HepG2 (cell line): Measurements from ENCODE around the gene LGI1. TPM values are rescaled to one million over a fixed set of nuclear protein-coding genes. Genes with fewer than 3 reads are reported as not detected.

Experiments used
- NFAT5 ChIP-seq: sonication (generic); formaldehyde crosslinking; IDR thresholded peaks from 2 replicates; pipeline ENCODE4 v1.4.0; 2020; ENCODE audit warnings: missing genetic modification reagents
- RNF219 ChIP-seq: sonication (generic); formaldehyde crosslinking; IDR thresholded peaks from 2 replicates; pipeline ENCODE4 v1.5.0; 2020; ENCODE audit warnings: mild to moderate bottlenecking, missing genetic modification reagents
- ZFP36L1 ChIP-seq: sonication (generic); formaldehyde crosslinking; IDR thresholded peaks from 2 replicates; pipeline ENCODE4 v1.8.0; 2022; ENCODE audit warnings: mild to moderate bottlenecking, missing genetic modification reagents, moderate library complexity
- ZNF12 ChIP-seq: sonication (generic); formaldehyde crosslinking; IDR thresholded peaks from 2 replicates; pipeline ENCODE4 v1.5.0; 2020; ENCODE audit warnings: missing genetic modification reagents
- ZNF556 ChIP-seq: sonication (generic); formaldehyde crosslinking; IDR thresholded peaks from 2 replicates; pipeline ENCODE4 v1.4.0; 2020; ENCODE audit warnings: mild to moderate bottlenecking, missing genetic modification reagents, borderline replicate concordance
- polyA plus RNA-seq, 8 experiments: library from polyadenylated mRNA; depleted of rRNA in 3 of 8; stranded (reverse) in 7 of 8; unstranded in 1 of 8; fragments of >200 nt; fragmentation: Illumina TruSeq in 4 of 8; extraction: Trizol in 4 of 8; gene quantifications; 2 replicates each; pipeline versions ENCODE4 v1.2.1 to v1.2.3, GENCODE V29; 2011 to 2016; ENCODE audit warnings: low read depth in 4 of 8, missing spikeins in 1 of 8, mixed read lengths in 1 of 8; ENCODE audit not compliant: insufficient read depth in 1 of 8
- total RNA-seq, 5 experiments: library from RNA; depleted of rRNA; stranded (reverse); fragments of >200 nt; fragmentation: Illumina TruSeq; extraction: Trizol; gene quantifications; 2 replicates each; pipeline ENCODE4 v1.2.3, GENCODE V29; 2016; ENCODE audit warnings: low read depth in 1 of 5
- TF ChIP-seq, protein P1 (sequence below): sonication (generic); formaldehyde crosslinking; IDR thresholded peaks from 2 replicates; pipeline ENCODE4 v1.4.0; 2020; ENCODE audit warnings: missing genetic modification reagents, mild to moderate bottlenecking, borderline replicate concordance

The LGI1 gene
- total and polyA plus RNA-seq, 2 of the 13 experiments (the other 11 are each of a cell fraction or from before 2014, with no cell fraction given) = not detected

DNA sequence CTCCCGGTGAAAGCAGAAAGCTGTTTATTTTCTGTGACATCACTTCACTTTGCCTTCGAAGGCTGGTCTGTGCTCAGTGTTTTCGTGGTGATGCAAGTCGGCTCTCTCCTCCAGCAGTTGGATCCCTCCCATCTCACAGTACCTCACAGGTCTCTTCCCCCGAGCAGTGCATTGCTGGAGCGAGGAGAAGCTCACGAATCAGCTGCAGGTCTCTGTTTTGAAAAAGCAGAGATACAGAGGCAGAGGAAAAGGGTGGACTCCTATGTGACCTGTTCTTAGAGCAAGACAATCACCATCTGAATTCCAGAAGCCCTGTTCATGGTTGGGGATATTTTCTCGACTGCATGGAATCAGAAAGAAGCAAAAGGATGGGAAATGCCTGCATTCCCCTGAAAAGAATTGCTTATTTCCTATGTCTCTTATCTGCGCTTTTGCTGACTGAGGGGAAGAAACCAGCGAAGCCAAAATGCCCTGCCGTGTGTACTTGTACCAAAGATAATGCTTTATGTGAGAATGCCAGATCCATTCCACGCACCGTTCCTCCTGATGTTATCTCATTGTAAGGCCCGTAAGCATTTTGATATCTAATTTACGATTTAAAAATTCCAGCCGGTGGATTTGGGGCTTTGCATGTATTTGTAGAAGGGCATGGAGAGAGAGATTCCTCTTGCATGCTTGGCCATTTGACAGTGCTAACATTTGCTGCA is at the start of gene LGI1 (continued):
- TF ChIP-seq ZNF12 (CRISPR knock-in tag) = no peak
- TF ChIP-seq NFAT5 (CRISPR knock-in tag) = no peak
- no peak for TF ChIP-seq ZNF556 (CRISPR knock-in tag)
- TF ChIP-seq, protein P1, sequence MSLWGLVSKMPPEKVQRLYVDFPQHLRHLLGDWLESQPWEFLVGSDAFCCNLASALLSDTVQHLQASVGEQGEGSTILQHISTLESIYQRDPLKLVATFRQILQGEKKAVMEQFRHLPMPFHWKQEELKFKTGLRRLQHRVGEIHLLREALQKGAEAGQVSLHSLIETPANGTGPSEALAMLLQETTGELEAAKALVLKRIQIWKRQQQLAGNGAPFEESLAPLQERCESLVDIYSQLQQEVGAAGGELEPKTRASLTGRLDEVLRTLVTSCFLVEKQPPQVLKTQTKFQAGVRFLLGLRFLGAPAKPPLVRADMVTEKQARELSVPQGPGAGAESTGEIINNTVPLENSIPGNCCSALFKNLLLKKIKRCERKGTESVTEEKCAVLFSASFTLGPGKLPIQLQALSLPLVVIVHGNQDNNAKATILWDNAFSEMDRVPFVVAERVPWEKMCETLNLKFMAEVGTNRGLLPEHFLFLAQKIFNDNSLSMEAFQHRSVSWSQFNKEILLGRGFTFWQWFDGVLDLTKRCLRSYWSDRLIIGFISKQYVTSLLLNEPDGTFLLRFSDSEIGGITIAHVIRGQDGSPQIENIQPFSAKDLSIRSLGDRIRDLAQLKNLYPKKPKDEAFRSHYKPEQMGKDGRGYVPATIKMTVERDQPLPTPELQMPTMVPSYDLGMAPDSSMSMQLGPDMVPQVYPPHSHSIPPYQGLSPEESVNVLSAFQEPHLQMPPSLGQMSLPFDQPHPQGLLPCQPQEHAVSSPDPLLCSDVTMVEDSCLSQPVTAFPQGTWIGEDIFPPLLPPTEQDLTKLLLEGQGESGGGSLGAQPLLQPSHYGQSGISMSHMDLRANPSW (CRISPR knock-in tag) = no peak
- no peak for TF ChIP-seq RNF219 (CRISPR knock-in tag)
- no peak for TF ChIP-seq ZFP36L1 (CRISPR knock-in tag)
- TF ChIP-seq, all 625 proteins: peak for 0
